ENCODE measurements around the gene ARSJ. TPM values are rescaled to one million over a fixed set of nuclear protein-coding genes. Genes with fewer than 3 reads are reported as not detected.
"Not testable (repeated sequence)": the region's sequence is repeated elsewhere in the genome, so short reads cannot be mapped to it uniquely, and the experiment has no call there.

ARSJ gene
- polyA plus RNA-seq, 1 donor: 11.3 TPM

DNA sequence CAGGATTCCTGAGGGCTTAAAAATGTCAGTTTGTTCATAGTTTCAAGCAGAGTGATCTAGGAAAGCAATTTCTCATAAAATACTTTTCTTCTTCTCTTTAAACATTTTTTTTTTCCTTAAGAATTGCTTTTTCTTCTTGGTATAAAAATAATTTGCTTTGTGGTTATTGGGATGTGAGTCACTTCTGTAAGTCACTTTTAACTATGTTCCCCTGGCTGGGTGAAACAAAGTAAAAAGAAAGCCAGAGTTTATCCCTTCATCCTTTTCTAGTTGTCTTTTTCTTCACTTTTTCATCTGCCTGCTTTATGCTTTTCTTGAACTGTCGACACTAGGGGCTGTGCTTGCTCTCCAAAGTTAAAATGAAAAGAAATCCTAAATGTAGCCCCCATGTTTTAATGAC lies 33.5 kb downstream of the ARSJ start:
- DNase-seq: no peak
- H3K9me3 ChIP-seq (ENCODE audit: control insufficient read depth, low read depth, low read length): no peaks in the 10 kb centered on the region
- 100% methylated on average over 1 of the region's 1 CpG for WGBS (ENCODE audit: insufficient coverage, low lambda C conversion rate)
- no peak overlapping the region for H3K27ac ChIP-seq (ENCODE audit: low read length)
- no peaks in the 10 kb centered on the region for H3K36me3 ChIP-seq (ENCODE audit: control insufficient read depth, insufficient read depth, low read length)
- no peaks in the 10 kb centered on the region for H3K4me1 ChIP-seq (ENCODE audit: control insufficient read depth, insufficient read depth, low read length)
- H3K4me3 ChIP-seq (ENCODE audit: low read length): no peak overlapping the region
- no peaks in the 10 kb centered on the region for H3K27me3 ChIP-seq (ENCODE audit: control insufficient read depth, insufficient read depth, low read length)

DNA sequence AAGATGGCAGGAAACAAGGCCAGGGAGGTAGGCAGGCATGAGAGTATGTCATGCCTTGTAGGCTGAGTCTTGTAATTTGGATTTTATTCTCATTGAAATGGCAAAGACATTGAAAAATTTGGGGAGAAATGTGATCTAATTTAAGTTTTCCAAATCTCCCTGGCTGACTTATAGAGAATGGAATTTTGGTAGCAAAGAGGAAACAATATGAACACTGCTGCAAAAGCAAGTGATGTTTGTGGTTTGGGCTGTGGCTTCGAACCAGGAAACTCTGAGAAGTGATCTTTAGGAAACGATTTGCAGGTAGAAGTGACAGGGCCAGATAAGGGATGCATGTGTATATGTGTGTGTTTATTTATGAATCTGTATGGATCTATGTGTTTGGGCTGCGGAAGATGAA lies 35.6 kb downstream of the ARSJ start:
- Histone ChIP-seq H3K4me3 (ENCODE audit: low read length) (no peak overlapping the region), H3K27me3 (ENCODE audit: control insufficient read depth, insufficient read depth, low read length) (no peaks in the 10 kb centered on the region), H3K36me3 (ENCODE audit: control insufficient read depth, insufficient read depth, low read length) (no peaks in the 10 kb centered on the region), H3K27ac (ENCODE audit: low read length) (no peak overlapping the region), H3K4me1 (ENCODE audit: control insufficient read depth, insufficient read depth, low read length) (no peaks in the 10 kb centered on the region), H3K9me3 (ENCODE audit: control insufficient read depth, low read depth, low read length) (no peaks in the 10 kb centered on the region)
- 55% methylated on average over 2 of the region's 3 CpGs for WGBS (ENCODE audit: insufficient coverage, low lambda C conversion rate)
- no peak for DNase-seq

DNA sequence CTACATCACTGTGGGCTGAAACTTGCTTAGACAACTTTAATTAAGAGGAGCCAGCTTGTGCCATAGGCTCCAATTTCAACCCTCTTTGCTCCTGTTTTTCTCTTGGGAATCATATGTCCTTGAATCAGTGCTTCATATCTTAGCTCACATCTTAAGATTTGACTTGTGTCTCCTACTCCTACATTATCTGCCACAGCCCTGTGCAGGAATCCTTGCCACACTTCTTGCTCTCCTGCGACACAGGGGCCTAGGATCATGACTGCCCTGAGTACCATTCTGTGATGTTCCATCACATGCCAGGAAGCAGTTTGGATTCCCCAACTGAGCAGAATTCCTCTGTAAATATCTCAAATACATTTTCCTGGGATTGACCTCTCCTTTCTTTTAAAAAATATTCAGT lies 36.4 kb downstream of the ARSJ start:
- H3K9me3 ChIP-seq (ENCODE audit: control insufficient read depth, low read depth, low read length): no peaks in the 10 kb centered on the region
- no peaks in the 10 kb centered on the region for H3K4me1 ChIP-seq (ENCODE audit: control insufficient read depth, insufficient read depth, low read length)
- no peak for DNase-seq
- no peaks in the 10 kb centered on the region for H3K27me3 ChIP-seq (ENCODE audit: control insufficient read depth, insufficient read depth, low read length)
- H3K4me3 ChIP-seq (ENCODE audit: low read length): no peak overlapping the region
- no peak overlapping the region for H3K27ac ChIP-seq (ENCODE audit: low read length)
- no CpG with 5 or more reads among the region's 1 CpG for WGBS (ENCODE audit: insufficient coverage, low lambda C conversion rate)
- no peaks in the 10 kb centered on the region for H3K36me3 ChIP-seq (ENCODE audit: control insufficient read depth, insufficient read depth, low read length)

DNA sequence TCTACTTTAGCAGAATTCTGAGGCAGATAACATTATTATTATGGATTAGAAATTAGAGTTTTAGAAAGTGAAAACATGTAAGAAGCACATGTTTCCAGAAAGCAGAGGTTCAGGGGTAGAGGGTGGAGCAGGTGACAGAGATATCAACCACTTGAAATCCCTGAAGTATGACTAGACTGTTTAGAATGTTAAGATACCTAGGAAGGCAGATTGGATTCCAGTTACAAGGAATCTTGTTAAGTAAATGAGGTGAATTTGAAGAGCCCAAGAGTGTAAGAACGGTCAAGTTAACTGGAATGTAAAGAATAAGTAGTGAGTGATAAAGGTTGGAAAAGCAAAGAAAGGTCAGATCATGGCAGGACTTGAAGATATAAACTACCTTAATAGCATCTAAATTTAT lies 37.6 kb downstream of the ARSJ start:
- H3K4me3 ChIP-seq (ENCODE audit: low read length): no peak overlapping the region
- no peaks in the 10 kb centered on the region for H3K9me3 ChIP-seq (ENCODE audit: control insufficient read depth, low read depth, low read length)
- H3K36me3 ChIP-seq (ENCODE audit: control insufficient read depth, insufficient read depth, low read length): no peaks in the 10 kb centered on the region
- H3K27ac ChIP-seq (ENCODE audit: low read length): no peak overlapping the region
- 83% methylated on average over 1 of the region's 1 CpG for WGBS (ENCODE audit: insufficient coverage, low lambda C conversion rate)
- H3K27me3 ChIP-seq (ENCODE audit: control insufficient read depth, insufficient read depth, low read length): no peaks in the 10 kb centered on the region
- H3K4me1 ChIP-seq (ENCODE audit: control insufficient read depth, insufficient read depth, low read length): no peaks in the 10 kb centered on the region
- no peak for DNase-seq

DNA sequence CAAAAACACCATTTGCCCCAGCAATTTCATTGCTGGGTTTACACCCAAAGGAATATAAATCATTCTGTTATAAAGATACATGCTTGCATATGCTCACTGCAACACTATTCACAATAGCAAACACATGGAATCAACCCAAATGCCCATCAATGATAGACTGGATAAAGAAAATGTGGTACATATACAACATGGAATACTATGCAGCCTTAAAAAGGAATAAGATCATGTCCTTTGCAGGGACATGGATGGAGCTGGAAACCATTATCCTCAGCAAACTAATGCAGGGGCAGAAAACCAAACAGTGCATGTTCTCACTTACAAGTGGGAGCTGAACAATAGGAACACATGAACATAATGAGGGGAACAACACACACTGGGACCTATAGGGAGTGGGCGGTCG lies 39.3 kb downstream of the ARSJ start:
- not testable (repeated sequence) for H3K4me3 ChIP-seq (ENCODE audit: low read length); DNase-seq; H3K9me3 ChIP-seq (ENCODE audit: control insufficient read depth, low read depth, low read length); H3K27ac ChIP-seq (ENCODE audit: low read length); H3K4me1 ChIP-seq (ENCODE audit: control insufficient read depth, insufficient read depth, low read length); H3K36me3 ChIP-seq (ENCODE audit: control insufficient read depth, insufficient read depth, low read length); H3K27me3 ChIP-seq (ENCODE audit: control insufficient read depth, insufficient read depth, low read length)
- WGBS (ENCODE audit: insufficient coverage, low lambda C conversion rate): no CpG with 5 or more reads among the region's 2 CpGs

DNA sequence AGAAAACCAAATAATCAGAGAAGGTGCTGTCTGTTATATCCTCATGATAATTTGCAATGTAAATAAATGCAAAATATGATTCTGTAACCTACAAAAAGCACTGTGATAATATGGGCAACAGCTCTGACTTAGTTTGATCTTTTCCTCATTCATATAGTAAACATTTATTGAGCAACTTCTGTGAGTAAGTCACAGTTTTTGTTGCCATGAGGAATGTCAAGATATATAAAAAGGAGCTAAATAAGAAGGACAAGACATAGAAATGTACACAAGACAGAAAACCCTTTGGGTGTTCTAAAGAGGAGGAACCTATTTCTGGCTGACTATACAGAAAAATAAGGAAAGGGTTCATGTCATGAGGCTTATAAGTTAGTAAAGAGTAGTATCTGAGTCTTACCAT lies 44.3 kb downstream of the ARSJ start:
- no peaks in the 10 kb centered on the region for H3K9me3 ChIP-seq (ENCODE audit: control insufficient read depth, low read depth, low read length)
- H3K4me1 ChIP-seq (ENCODE audit: control insufficient read depth, insufficient read depth, low read length): no peaks in the 10 kb centered on the region
- H3K27me3 ChIP-seq (ENCODE audit: control insufficient read depth, insufficient read depth, low read length): no peaks in the 10 kb centered on the region
- H3K36me3 ChIP-seq (ENCODE audit: control insufficient read depth, insufficient read depth, low read length): no peaks in the 10 kb centered on the region
- H3K27ac ChIP-seq (ENCODE audit: low read length): no peak overlapping the region
- no peak overlapping the region for H3K4me3 ChIP-seq (ENCODE audit: low read length)
- DNase-seq: no peak

DNA sequence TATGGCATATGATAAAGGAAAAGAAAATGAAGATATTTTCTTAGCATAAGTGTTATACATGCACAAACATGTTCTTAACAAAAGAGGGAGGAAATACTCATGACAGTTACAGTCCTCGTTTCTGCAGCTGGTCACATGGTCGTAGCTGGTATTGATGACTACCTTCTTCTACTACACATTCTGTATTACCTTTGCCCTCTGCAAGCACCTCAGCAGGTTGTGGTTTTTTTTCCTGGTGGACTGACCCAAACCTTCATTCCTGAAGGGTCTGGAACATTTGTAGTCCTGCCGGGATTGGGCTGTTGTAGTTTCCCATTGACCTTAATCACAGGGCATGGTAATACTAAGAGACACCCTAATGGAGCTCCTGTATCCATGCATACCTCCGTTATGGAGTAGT lies 54.7 kb downstream of the ARSJ start:
- not testable (repeated sequence) for H3K4me1 ChIP-seq (ENCODE audit: control insufficient read depth, insufficient read depth, low read length); H3K4me3 ChIP-seq (ENCODE audit: low read length); DNase-seq; H3K27ac ChIP-seq (ENCODE audit: low read length); H3K9me3 ChIP-seq (ENCODE audit: control insufficient read depth, low read depth, low read length); H3K36me3 ChIP-seq (ENCODE audit: control insufficient read depth, insufficient read depth, low read length); H3K27me3 ChIP-seq (ENCODE audit: control insufficient read depth, insufficient read depth, low read length)
- no CpG with 5 or more reads among the region's 4 CpGs for WGBS (ENCODE audit: insufficient coverage, low lambda C conversion rate)

DNA sequence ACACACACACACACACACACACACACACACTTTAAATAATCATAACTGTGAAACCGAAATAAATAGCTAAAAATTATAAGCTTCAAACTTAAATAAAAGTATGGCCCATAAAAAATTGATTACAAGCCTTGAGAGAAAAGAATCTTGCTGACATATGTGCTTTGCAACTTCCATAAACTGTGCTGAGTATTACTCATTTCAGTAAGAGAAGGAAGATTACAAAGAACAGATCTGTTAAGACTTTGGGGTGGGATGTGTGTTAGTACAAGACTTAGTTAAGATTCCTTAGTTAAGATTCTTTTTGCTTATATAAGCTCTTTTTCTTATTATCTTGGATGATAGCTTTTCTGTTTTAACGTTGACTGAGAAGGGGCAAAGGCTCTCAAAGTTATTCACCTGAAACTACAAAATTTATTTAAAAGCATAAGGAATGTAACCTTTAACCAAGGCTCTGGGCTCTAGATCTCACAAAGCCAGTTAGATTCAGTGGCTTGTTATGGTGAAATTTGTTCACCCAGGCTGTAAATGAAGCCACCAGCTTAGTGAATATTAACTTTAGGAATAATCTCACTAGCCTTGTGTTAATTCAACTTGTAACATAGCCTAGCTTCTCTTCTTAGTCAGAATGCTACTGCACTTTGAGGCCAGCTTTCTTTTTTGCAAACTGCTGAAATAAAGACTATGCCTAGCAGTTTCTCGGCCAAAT lies 58.2 kb downstream of the ARSJ start:
- Histone ChIP-seq H3K27ac (ENCODE audit: low read length) (peak overlapping the region; percentile 74), H3K9me3 (ENCODE audit: control insufficient read depth, low read depth, low read length) (no peaks in the 10 kb centered on the region), H3K4me1 (ENCODE audit: control insufficient read depth, insufficient read depth, low read length) (peaks cover 5% of the 10 kb centered on the region), H3K4me3 (ENCODE audit: low read length) (no peak overlapping the region), H3K36me3 (ENCODE audit: control insufficient read depth, insufficient read depth, low read length) (no peaks in the 10 kb centered on the region), H3K27me3 (ENCODE audit: control insufficient read depth, insufficient read depth, low read length) (no peaks in the 10 kb centered on the region)
- 67% methylated on average over 1 of the region's 3 CpGs for WGBS (ENCODE audit: insufficient coverage, low lambda C conversion rate)
- DNase-seq: peak; percentile 57 to 73

DNA sequence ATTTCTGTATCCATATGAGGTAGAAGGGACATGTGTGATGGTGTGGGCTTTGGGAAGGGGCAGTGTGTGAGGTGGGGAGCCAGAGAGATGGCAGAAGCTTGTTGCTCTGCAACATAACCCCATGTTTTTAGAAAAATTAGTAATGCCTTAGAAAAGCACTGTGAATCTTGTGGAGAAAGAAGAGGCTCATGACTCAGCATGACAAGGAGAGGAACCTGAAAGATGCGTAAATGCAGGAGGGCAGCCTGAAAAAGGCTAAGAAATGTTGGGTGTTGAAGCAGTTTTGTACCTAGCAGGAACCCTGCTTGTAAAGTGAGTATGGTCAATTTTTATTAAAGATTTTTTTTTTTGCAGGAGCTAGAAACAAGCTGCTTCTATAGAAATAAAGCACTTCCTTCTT lies 59.8 kb downstream of the ARSJ start:
- Histone ChIP-seq H3K4me3 (ENCODE audit: low read length) (no peak overlapping the region), H3K4me1 (ENCODE audit: control insufficient read depth, insufficient read depth, low read length) (peaks cover 5% of the 10 kb centered on the region), H3K9me3 (ENCODE audit: control insufficient read depth, low read depth, low read length) (no peaks in the 10 kb centered on the region), H3K27ac (ENCODE audit: low read length) (peak overlapping the region; percentile 6), H3K27me3 (ENCODE audit: control insufficient read depth, insufficient read depth, low read length) (no peaks in the 10 kb centered on the region), H3K36me3 (ENCODE audit: control insufficient read depth, insufficient read depth, low read length) (no peaks in the 10 kb centered on the region)
- no peak for DNase-seq
- WGBS (ENCODE audit: insufficient coverage, low lambda C conversion rate): 100% methylated on average over 1 of the region's 1 CpG

DNA sequence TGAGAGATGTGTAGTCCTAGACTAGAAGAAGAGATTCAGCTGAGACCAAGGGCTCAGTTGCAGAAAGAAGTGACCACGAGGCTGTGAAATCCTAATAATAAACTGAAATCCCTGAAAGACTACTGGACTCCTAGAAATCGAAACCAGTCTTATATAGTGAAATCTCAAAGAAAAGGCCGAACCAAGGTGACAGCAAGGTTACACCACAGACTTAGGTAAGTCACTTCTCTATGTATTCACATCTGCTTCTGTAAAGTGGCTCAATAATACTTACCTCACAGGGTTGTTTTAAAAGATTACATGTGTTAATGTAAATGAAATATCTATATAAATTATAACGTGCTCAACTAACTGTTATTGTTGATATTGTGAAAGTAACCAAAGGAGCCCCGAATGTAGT lies 60.3 kb downstream of the ARSJ start:
- no peaks in the 10 kb centered on the region for H3K9me3 ChIP-seq (ENCODE audit: control insufficient read depth, low read depth, low read length)
- peak overlapping the region; percentile 6 for H3K27ac ChIP-seq (ENCODE audit: low read length)
- no peak overlapping the region for H3K4me3 ChIP-seq (ENCODE audit: low read length)
- H3K27me3 ChIP-seq (ENCODE audit: control insufficient read depth, insufficient read depth, low read length): no peaks in the 10 kb centered on the region
- WGBS (ENCODE audit: insufficient coverage, low lambda C conversion rate): no CpG with 5 or more reads among the region's 5 CpGs
- no peak for DNase-seq
- H3K36me3 ChIP-seq (ENCODE audit: control insufficient read depth, insufficient read depth, low read length): no peaks in the 10 kb centered on the region
- peaks cover 5% of the 10 kb centered on the region for H3K4me1 ChIP-seq (ENCODE audit: control insufficient read depth, insufficient read depth, low read length)

DNA sequence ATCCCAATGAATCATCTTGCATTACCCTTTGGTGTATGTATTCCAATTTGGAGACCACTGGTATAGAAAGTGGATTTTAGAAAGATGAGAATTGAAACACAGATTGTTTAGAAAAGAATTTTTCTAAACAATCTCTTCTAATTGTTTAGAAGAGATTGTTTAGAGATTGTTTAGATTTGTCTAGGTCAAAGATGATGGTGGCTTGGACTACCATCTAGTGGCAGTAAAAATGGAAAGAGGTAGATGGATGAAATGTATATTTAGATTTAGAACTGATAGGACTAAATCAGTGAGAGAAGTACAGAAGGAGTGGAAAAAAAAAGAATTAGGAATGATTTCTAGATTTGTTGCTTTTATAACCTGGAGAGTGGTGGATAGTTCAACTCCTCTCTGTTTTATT lies 70.6 kb downstream of the ARSJ start:
- Histone ChIP-seq H3K27ac (ENCODE audit: low read length) (no peak overlapping the region), H3K4me1 (ENCODE audit: control insufficient read depth, insufficient read depth, low read length) (no peaks in the 10 kb centered on the region), H3K27me3 (ENCODE audit: control insufficient read depth, insufficient read depth, low read length) (no peaks in the 10 kb centered on the region), H3K36me3 (ENCODE audit: control insufficient read depth, insufficient read depth, low read length) (no peaks in the 10 kb centered on the region), H3K4me3 (ENCODE audit: low read length) (no peak overlapping the region), H3K9me3 (ENCODE audit: control insufficient read depth, low read depth, low read length) (no peaks in the 10 kb centered on the region)
- no peak for DNase-seq
